GM18951 (cell line): ENCODE results near the gene FRRS1.

Experiments used
- POLR2A ChIP-seq: IDR thresholded peaks from 4 replicates; pipeline ENCODE4 v1.6.1; 2011; ENCODE audit warnings: mild to moderate bottlenecking; ENCODE audit not compliant: insufficient read length, insufficient read depth; ENCODE audit errors: extremely low read depth
- in situ Hi-C: fragments of 300-500 bp; cut with MboI; formaldehyde crosslinking; loops from one replicate; pipeline ENCODE4 v1.12.0; 2022; ENCODE audit warnings: low sequenced_read_pairs, mixed read lengths, inconsistent platforms; ENCODE audit not compliant: unreplicated experiment

The FRRS1 gene

GRCh38 chr1:99758073-99758511, 8.3 kb downstream of the FRRS1 start:
- in situ Hi-C loops: no loop called here
- TF ChIP-seq POLR2A: no peak

GRCh38 chr1:99756598-99756997, 9.8 kb downstream of the FRRS1 start:
- in situ Hi-C loops: no loop called here
- TF ChIP-seq POLR2A: no peak

- in situ Hi-C loops: no loop called here
- TF ChIP-seq POLR2A: no peak
These were observed 10.8 kb downstream of the FRRS1 start for GRCh38 chr1:99755664-99756063.

GRCh38 chr1:99754697-99755096, 11.7 kb downstream of the FRRS1 start:
- in situ Hi-C loops: no loop called here
- no peak for TF ChIP-seq POLR2A

GRCh38 chr1:99754055-99754626, 12.3 kb downstream of the FRRS1 start:
- in situ Hi-C loops: no loop called here
- TF ChIP-seq POLR2A: no peak

GRCh38 chr1:99751877-99752504, 14.4 kb downstream of the FRRS1 start:
- TF ChIP-seq POLR2A: no peak
- in situ Hi-C loops: no loop called here

- in situ Hi-C loops: no loop called here
- no peak for TF ChIP-seq POLR2A
These were observed 16.7 kb downstream of the FRRS1 start for GRCh38 chr1:99749504-99750347.

GRCh38 chr1:99748419-99748818, 18.0 kb downstream of the FRRS1 start:
- in situ Hi-C loops: no loop called here
- TF ChIP-seq POLR2A: no peak

GRCh38 chr1:99745684-99746083, 20.8 kb downstream of the FRRS1 start:
- in situ Hi-C loops: no loop called here

GRCh38 chr1:99745061-99745460, 21.4 kb downstream of the FRRS1 start:
- in situ Hi-C loops: no loop called here
- no peak for TF ChIP-seq POLR2A

More at GRCh38 chr1:99745684-99746083, 20.8 kb downstream of the FRRS1 start:
- no peak for TF ChIP-seq POLR2A

GRCh38 chr1:99740141-99740540, 26.3 kb downstream of the FRRS1 start:
- in situ Hi-C loops: no loop called here
- no peak for TF ChIP-seq POLR2A

- in situ Hi-C loops: no loop called here
- TF ChIP-seq POLR2A: no peak
These were observed 27.5 kb downstream of the FRRS1 start for GRCh38 chr1:99738858-99739465.

- in situ Hi-C loops: no loop called here
These were observed 29.4 kb downstream of the FRRS1 start for GRCh38 chr1:99737016-99737415.

More at GRCh38 chr1:99737016-99737415, 29.4 kb downstream of the FRRS1 start:
- no peak for TF ChIP-seq POLR2A
